ENCODE data around the gene IKZF1.
A peak's percentile ranks its signal among the peaks of the same experiment; 100 is the strongest.

IKZF1 gene

GRCh38 chr7:50285269-50285668, 19.2 kb upstream of the IKZF1 start:
- TF ChIP-seq MYC (IDR thresholded peaks at IDR 0.05; ENCODE audit: low read depth, low read length) (no peak), POLR2A (IDR thresholded peaks at IDR 0.05; ENCODE audit: extremely low read depth, insufficient read length) (no peak)
- TF ChIP-seq, protein P1, sequence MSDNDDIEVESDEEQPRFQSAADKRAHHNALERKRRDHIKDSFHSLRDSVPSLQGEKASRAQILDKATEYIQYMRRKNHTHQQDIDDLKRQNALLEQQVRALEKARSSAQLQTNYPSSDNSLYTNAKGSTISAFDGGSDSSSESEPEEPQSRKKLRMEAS (IDR thresholded peaks at IDR 0.05; ENCODE audit: low read depth, low read length): no peak
- TF ChIP-seq, protein P2, sequence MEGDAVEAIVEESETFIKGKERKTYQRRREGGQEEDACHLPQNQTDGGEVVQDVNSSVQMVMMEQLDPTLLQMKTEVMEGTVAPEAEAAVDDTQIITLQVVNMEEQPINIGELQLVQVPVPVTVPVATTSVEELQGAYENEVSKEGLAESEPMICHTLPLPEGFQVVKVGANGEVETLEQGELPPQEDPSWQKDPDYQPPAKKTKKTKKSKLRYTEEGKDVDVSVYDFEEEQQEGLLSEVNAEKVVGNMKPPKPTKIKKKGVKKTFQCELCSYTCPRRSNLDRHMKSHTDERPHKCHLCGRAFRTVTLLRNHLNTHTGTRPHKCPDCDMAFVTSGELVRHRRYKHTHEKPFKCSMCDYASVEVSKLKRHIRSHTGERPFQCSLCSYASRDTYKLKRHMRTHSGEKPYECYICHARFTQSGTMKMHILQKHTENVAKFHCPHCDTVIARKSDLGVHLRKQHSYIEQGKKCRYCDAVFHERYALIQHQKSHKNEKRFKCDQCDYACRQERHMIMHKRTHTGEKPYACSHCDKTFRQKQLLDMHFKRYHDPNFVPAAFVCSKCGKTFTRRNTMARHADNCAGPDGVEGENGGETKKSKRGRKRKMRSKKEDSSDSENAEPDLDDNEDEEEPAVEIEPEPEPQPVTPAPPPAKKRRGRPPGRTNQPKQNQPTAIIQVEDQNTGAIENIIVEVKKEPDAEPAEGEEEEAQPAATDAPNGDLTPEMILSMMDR (IDR thresholded peaks at IDR 0.05; ENCODE audit: low read depth, low read length): no peak
- peak; percentile 70 for DNase-seq (ENCODE audit: low read depth)
- no peak overlapping the region for H3K4me3 ChIP-seq (ENCODE audit: low read depth, low read length)

DNA sequence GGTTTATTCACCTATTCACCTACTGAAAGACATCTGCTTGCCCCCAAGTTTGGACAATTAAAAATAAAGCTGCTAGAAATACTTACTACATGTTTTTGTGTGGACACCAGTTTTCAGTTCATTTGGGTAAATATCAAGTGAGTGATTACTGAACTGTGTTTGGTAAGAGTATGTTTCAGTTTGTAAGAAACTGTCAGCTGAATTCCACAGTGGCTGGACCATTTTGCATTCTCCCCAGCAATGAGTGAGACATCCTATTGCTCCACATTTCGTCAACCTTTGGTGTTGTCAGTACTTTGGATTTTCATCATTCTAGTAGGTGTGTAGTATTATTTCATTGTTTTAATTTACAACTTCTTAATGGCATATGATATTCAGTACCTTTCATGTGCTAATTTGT, 17.4 kb upstream of the IKZF1 start:
- H3K4me3 ChIP-seq (ENCODE audit: low read depth, low read length): no peak overlapping the region
- no peak for DNase-seq (ENCODE audit: low read depth)
- TF ChIP-seq, protein P1 (IDR thresholded peaks at IDR 0.05; ENCODE audit: low read depth, low read length): no peak
- TF ChIP-seq, protein P2 (IDR thresholded peaks at IDR 0.05; ENCODE audit: low read depth, low read length): no peak
- TF ChIP-seq POLR2A (IDR thresholded peaks at IDR 0.05; ENCODE audit: extremely low read depth, insufficient read length) (no peak), MYC (IDR thresholded peaks at IDR 0.05; ENCODE audit: low read depth, low read length) (no peak)

DNA sequence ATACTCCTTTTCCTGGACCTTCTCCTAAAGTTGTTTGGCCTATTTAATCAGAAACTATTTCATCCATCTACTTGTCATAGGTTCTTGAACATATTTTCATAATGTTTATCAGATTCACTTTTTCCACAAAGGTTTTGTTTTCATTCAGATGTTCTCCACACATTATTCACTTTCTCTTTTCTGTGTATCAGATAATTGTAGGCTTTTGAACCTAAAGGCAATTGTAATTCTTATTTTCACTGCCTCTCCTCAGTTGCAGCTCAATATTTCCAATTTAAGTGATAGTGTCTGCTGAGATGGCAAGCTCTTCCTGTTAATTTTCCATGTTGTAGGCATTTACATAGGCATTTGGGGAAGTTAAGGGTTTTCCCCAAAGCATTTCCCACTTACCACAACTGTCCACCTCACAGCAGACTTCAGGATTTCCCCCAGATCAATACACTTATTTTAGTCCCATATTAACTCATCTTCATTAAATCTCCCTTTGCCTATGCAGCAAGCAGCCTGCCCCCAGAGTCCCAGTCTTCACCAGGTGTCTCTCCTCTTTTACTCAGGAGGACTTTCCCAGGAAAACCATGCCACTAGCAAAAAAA, 12.3 kb upstream of the IKZF1 start:
- H3K4me3 ChIP-seq (ENCODE audit: low read depth, low read length): no peak overlapping the region
- TF ChIP-seq, protein P2 (IDR thresholded peaks at IDR 0.05; ENCODE audit: low read depth, low read length): no peak
- TF ChIP-seq POLR2A (IDR thresholded peaks at IDR 0.05; ENCODE audit: extremely low read depth, insufficient read length) (no peak), MYC (IDR thresholded peaks at IDR 0.05; ENCODE audit: low read depth, low read length) (no peak)
- TF ChIP-seq, protein P1 (IDR thresholded peaks at IDR 0.05; ENCODE audit: low read depth, low read length): no peak
- no peak for DNase-seq (ENCODE audit: low read depth)

GRCh38 chr7:50292763-50293162, 11.8 kb upstream of the IKZF1 start:
- TF ChIP-seq, protein P1 (IDR thresholded peaks at IDR 0.05; ENCODE audit: low read depth, low read length): no peak
- no peak for TF ChIP-seq POLR2A (IDR thresholded peaks at IDR 0.05; ENCODE audit: extremely low read depth, insufficient read length)
- TF ChIP-seq MYC (IDR thresholded peaks at IDR 0.05; ENCODE audit: low read depth, low read length): no peak
- TF ChIP-seq, protein P2 (IDR thresholded peaks at IDR 0.05; ENCODE audit: low read depth, low read length): no peak

GRCh38 chr7:50293509-50294179, 10.9 kb upstream of the IKZF1 start:
- TF ChIP-seq MYC (IDR thresholded peaks at IDR 0.05; ENCODE audit: low read depth, low read length) (no peak), POLR2A (IDR thresholded peaks at IDR 0.05; ENCODE audit: extremely low read depth, insufficient read length) (no peak)
- TF ChIP-seq, protein P2 (IDR thresholded peaks at IDR 0.05; ENCODE audit: low read depth, low read length): no peak
- TF ChIP-seq, protein P1 (IDR thresholded peaks at IDR 0.05; ENCODE audit: low read depth, low read length): no peak
- no peak overlapping the region for H3K4me3 ChIP-seq (ENCODE audit: low read depth, low read length)
- DNase-seq (ENCODE audit: low read depth): no peak

More at GRCh38 chr7:50292763-50293162, 11.8 kb upstream of the IKZF1 start:
- no peak for DNase-seq (ENCODE audit: low read depth)
- H3K4me3 ChIP-seq (ENCODE audit: low read depth, low read length): no peak overlapping the region
